RPMI7951 (cell line): Measurements from ENCODE around the gene TMUB1. TPM values are rescaled to one million over a fixed set of nuclear protein-coding genes. Genes with fewer than 3 reads are reported as not detected.

Experiments used
- DNase-seq: peaks from one replicate; pipeline ENCODE4 v3.0.0-alpha.2; 2012; ENCODE audit warnings: low read depth
- total RNA-seq: library from RNA; depleted of rRNA; stranded (reverse); fragments of >200 nt; shearing (Covaris generic); gene quantifications from 2 replicates; pipeline ENCODE4 v1.2.3, GENCODE V29; 2014

TMUB1 gene
- total RNA-seq, 1 experiment from 2014 or later = 31.8 TPM

GRCh38 chr7:151085691-151086620, 2.7 kb upstream of the TMUB1 start, which contains the start of gene AGAP3:
Gene AGAP3, plus strand, starts transcription at chr7:151086475. Its CDS starts 267 bp downstream, at chr7:151086742.
- DNase-seq = peak; percentile 95

- no peak for DNase-seq
Measured at GRCh38 chr7:151085329-151085690, 2.0 kb upstream of the TMUB1 start.

- DNase-seq = no peak
Measured at GRCh38 chr7:151083824-151084160, 499 bp upstream of the TMUB1 start.

GRCh38 chr7:151082141-151083070, 887 bp downstream of the TMUB1 start:
- DNase-seq = no peak

GRCh38 chr7:151081170-151082101, 1.9 kb downstream of the TMUB1 start:
- peak; percentile 39 for DNase-seq

GRCh38 chr7:151080522-151081169, 2.6 kb downstream of the TMUB1 start, which contains the start of gene FASTK:
Gene FASTK, minus strand, starts transcription at chr7:151080809. Its CDS starts 43 bp downstream, at chr7:151080766.
- DNase-seq = peak; percentile 92

GRCh38 chr7:151080067-151080521, 3.2 kb downstream of the TMUB1 start:
- DNase-seq = peak; percentile 33

- no peak for DNase-seq
Measured at GRCh38 chr7:151079199-151079910, 3.9 kb downstream of the TMUB1 start.

GRCh38 chr7:151078233-151079040, 4.9 kb downstream of the TMUB1 start:
- DNase-seq = no peak

GRCh38 chr7:151077705-151078232, 5.5 kb downstream of the TMUB1 start:
- DNase-seq = no peak

GRCh38 chr7:151076863-151077704, 6.2 kb downstream of the TMUB1 start:
- DNase-seq = no peak

- DNase-seq = no peak
Measured at GRCh38 chr7:151075978-151076426, 7.3 kb downstream of the TMUB1 start.

- no peak for DNase-seq
Measured at GRCh38 chr7:151075662-151075971, 7.7 kb downstream of the TMUB1 start.

GRCh38 chr7:151074817-151075661, 8.3 kb downstream of the TMUB1 start:
- DNase-seq = no peak

- DNase-seq = no peak
Measured at GRCh38 chr7:151073990-151074389, 9.3 kb downstream of the TMUB1 start.

GRCh38 chr7:151071032-151071866, 12.0 kb downstream of the TMUB1 start:
- DNase-seq = no peak
